Activated T-cell treated with anti-CD3 and anti-CD28 coated beads for 24 hours (primary cell): Measurements from ENCODE around the gene SUZ12.
"Not testable (repeated sequence)": the region's sequence is repeated elsewhere in the genome, so short reads cannot be mapped to it uniquely, and the experiment has no call there.

ENCODE experiments used
- DNase-seq: peaks from one replicate; pipeline ENCODE4 v3.0.0-alpha.2; 2020; ENCODE audit warnings: low read depth

The SUZ12 gene

DNA sequence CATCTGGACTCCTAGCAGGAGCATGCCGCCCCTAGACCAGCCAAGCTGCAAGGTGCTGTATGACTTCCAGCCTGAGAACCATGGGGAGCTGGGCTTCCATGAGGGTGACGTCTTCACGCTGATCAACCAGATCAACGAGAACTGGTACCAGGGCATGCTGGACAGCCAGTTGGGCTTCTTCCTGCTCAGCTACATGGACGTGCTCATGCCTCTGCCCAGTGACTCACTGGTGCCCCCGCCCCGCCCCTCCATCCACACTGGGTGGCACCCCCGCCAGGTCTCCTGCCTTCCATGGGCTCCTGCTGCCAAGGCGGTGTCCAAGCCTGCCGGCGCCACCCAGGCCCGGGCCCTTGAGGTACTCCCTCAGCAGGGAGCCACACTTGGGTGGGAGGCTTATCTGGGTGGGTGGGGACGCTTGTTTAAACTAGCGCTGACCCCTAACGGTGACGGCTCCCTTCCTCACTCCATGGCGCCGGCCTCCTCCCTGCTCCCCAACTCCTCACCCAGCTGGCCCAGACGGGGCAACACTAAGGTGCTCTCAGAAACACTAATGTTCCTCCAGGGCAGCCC lies 104.6 kb downstream of the SUZ12 start:
- not testable (repeated sequence) for DNase-seq

DNA sequence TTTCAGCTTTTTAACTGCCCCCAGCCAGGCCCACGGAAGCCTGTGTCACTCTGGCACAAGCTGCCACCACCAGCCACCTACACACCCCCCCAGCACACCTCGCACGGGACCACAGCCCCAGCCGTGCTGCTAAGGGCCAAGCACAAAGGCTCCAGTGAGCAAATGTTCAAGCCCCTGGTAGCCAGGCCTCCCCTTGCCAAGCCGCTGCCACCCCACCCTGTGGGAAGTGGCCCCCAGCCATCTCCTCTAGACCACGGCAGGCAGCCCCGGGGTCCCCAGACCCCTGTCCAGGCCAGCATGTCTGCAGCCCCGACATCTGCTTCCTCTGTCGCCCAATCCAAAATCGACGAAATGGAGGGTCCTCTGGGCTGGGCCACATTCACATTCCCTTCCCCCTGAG lies 105.5 kb downstream of the SUZ12 start:
- not testable (repeated sequence) for DNase-seq

DNA sequence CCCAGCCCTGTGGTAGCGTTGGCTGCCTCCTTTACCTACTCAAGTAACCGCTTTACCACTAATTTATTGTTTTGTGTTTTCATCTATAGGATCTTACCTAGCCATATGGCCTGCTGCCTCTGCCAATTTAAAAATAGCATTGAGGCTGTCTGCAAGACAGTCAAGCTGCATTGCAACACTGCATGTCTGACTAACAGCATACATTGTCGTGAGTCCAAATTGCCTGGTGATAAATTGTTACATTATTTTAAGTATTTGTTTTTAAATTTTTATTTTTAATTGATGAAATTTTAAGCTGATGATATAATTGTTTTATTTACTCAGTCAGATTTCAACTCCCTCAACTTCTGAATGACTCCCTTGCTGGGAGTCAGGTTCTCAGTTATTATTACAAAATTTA lies 108.8 kb downstream of the SUZ12 start:
- not testable (repeated sequence) for DNase-seq

DNA sequence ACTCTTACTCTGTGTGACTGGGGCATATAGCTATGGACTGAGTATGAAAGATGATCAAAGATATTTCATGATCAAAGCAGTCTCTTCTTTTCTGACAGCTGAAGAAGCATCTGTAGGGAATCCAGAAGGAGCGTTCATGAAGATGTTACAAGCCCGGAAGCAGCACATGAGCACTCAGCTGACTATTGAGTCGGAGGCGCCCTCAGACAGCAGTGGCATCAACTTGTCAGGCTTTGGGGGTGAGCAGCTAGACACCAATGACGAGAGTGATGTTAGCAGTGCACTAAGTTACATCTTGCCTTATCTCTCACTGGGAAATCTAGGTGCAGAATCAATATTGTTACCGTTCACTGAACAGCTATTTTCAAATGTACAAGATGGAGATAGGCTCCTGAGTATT lies 110.9 kb downstream of the SUZ12 start:
- not testable (repeated sequence) for DNase-seq
